Fibroblast of peridontal ligament (primary cell): ENCODE results near the gene FOXB1.
A peak's percentile ranks its signal among the peaks of the same experiment; 100 is the strongest.

Source experiments
- DNase-seq: peaks from one replicate; pipeline ENCODE4 v3.0.0-alpha.2; 2010; ENCODE audit errors: extremely low read depth

Gene FOXB1

GRCh38 chr15:59998950-59999611 is 5.0 kb upstream of the FOXB1 start:
- no peak for DNase-seq

DNA sequence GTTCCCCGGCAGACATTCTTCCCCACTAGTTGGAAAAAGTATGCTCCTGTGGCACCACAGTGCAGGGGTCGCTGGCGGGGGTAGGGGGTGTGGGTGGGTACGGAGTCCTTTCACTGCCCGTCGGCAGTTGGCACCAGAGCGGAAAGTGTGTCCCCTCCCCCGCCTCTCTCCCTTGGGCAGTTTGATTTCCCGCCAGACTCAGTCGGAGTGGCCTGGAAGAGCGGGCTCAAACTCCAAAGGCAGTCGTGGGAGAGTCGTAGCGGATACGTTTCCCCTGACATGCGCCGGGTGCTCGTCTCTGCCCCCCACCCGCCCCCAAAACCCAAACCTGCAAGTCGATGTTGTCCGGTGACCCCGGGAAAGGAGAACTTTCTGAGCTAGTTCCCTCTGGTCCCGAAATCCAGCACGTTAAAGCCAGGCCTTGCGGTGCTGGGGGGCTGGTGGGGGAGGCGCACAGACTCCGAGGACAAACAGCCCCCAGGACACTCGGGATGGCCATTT is 4.4 kb upstream of the FOXB1 start:
- DNase-seq: no peak

GRCh38 chr15:60000113-60000823 is 3.8 kb upstream of the FOXB1 start:
- no peak for DNase-seq

- no peak for DNase-seq
Observed at GRCh38 chr15:60000824-60001609, 3.1 kb upstream of the FOXB1 start.

DNA sequence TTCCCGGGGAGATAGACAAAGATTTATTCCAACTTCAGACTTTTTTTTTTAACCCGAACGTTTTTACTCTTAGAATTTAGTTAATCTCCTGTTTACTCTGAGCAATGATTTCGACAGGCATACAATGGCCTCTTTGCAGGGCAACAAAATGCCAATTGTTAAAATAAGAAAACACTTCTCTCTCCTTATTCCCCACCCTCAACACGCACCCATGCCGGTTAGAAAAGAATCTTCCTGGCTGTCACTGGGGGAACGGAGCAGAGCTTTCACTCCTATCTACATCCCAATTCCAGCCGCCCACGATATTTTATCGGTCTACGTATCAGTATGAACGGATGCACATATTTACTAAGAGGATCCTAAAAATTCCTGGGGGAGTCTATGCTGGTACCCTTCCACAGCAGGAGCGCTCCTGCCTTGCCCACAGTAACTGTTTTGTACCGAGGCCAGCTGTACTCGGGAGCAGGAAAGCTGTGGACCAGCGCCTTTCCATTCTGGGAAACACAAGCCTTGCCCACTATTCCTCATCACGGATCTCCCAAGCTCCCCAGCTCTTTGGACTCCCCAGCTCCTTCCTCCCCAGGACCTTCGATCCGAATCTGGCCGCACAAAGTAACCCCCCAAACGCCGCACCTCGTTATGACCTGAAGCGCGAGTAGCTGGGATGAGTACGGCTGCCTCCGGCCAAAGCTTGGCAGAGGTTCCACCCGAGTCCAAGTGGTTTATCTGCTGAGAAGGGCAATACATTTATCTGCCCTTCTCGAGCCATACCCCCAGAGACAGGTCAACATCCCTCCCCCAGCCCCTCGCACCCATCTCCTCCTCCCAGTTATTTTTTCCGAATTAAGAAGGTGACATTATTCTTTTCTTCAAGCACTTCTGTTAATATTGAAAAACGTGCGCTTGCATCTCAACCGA is 2.2 kb upstream of the FOXB1 start:
- DNase-seq: no peak

DNA sequence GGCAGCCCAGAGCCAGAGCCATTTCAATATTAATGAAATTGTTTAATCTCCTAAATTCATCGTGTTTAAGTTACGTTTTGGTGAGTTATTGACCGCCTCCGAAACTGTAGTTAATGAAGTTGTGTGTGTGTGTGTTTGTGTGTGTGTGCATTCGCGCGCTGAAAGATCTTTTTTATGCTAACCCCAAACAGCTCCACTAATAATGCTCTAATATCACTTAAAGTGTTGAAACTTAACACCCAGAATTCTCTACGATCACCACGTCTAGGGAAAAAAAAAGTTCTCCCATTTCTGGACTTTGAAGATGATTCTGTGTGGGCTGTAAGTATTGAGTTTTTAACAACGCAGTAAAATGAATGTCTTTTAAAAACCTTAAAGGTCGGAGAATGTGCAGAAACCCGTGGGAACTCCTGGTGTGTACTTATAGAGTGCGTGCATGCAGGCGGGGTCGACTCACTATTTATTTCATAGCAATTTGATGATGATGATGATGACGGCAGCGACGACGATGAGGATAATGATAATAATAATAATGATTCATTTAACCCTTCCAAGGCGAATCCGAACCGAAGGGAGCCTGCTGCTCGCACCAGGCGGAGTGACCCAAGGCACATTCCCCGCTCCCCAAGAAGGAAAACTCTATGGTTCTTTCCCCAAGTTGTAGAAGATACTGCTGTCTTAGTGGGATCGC is 1.4 kb upstream of the FOXB1 start:
- no peak for DNase-seq

DNA sequence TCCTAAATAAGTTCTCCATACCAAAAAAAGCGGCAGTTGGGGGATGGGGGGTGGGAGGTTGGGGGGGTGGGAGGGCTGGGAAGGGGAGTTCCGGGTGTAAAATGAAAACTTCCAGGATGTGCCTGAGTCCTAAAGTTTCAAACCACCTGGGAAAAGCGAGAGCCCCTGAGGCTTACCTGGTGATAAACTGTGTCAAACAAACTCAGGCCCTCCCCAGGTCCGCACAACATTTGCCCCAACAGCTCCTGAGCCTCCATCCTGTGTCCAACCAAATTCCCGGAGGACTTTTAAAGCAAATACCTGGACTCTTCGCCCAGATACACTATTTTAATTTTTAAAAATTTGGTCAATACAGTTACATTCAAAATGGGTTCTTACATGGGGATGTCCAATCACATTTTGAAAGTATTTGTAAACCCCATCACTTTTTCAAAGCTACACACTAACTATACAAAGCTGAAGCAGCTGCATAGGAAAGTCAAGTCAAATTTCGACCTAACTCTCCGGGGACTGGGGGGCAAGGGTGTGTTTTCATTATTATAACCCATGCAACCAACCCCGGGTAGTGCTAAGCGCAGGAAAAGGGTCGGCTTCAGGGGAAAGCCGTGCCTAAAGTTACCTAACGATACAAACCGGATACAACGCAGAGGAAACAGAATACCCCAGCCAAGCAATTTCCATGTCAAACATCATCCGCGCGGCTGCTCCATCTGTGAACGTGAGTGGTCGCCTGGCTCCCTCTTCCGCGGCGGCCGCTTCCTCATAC is 685 bp upstream of the FOXB1 start:
- no peak for DNase-seq

DNA sequence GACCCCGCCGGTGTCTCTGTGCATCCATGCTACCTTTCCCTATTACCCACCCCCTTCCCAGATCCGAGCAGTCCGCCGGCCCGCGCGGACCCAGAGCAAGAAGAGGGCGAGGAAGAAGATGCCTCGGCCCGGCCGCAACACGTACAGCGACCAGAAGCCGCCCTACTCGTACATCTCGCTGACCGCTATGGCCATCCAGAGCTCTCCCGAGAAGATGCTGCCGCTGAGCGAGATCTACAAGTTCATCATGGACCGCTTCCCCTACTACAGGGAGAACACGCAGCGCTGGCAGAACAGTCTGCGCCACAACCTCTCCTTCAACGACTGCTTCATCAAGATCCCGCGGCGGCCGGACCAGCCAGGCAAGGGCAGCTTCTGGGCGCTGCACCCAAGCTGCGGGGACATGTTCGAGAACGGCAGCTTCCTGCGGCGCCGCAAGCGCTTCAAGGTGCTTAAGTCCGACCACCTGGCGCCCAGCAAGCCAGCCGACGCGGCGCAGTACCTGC is 788 bp downstream of the FOXB1 start:
- no peak for DNase-seq

DNA sequence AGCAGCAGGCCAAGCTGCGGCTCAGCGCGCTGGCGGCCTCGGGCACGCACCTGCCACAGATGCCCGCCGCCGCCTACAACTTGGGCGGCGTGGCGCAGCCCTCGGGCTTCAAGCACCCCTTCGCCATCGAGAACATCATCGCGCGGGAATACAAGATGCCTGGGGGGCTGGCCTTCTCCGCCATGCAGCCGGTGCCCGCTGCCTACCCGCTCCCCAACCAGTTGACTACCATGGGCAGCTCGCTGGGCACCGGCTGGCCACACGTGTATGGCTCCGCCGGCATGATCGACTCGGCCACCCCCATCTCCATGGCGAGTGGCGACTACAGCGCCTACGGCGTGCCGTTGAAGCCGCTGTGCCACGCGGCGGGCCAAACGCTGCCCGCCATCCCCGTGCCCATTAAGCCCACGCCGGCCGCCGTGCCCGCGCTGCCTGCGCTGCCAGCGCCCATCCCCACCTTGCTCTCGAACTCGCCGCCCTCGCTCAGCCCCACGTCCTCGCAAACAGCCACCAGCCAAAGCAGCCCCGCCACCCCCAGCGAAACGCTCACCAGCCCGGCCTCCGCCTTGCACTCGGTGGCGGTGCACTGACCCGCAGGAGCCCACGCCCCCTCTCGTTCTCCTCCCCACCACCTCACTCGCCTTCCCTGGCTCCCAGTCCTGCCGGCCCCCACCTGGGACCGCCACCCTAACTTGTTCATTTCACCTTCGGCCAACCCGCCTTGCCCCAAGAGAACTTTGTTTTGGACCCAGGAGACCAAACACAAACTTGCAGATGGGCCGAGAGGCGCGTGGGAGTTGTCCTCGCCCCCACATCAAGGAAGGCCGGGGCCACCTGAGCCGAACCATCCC is 1.5 kb downstream of the FOXB1 start:
- no peak for DNase-seq

DNA sequence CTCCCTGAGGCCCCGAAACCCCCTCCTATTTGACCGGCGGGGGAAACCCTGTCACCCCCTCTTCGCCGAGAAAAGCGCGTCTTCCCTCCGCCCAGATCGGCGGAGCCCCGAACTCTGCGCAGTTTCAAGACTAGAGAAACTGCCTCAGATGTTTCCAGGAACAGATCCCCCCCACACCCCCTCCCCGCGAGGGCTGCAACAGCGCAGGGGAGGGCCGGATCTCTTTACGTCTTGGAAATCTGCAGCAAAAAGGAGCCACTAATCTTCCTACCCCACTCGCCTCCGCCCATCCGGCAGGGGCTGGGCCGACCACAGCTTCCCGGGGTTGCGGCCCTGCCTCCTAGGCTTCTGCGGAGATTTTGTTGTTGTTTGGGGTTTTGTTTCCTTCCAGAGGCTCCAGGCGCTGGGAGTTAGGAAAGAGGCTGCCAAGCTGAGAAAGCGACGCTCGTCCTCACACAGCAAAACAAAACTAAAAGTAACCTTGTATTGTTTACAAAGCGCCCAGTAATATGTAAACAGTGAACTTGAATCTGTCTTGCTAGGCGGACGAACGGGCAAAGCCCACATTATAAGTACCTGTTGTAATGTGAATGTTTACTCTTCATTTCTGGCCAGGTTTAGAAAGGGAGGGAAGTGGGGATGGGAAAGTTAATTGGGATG is 2.2 kb downstream of the FOXB1 start:
- DNase-seq: peak; percentile 23

- DNase-seq: peak; percentile 17
Observed at GRCh38 chr15:60006873-60007272, 2.8 kb downstream of the FOXB1 start.

DNA sequence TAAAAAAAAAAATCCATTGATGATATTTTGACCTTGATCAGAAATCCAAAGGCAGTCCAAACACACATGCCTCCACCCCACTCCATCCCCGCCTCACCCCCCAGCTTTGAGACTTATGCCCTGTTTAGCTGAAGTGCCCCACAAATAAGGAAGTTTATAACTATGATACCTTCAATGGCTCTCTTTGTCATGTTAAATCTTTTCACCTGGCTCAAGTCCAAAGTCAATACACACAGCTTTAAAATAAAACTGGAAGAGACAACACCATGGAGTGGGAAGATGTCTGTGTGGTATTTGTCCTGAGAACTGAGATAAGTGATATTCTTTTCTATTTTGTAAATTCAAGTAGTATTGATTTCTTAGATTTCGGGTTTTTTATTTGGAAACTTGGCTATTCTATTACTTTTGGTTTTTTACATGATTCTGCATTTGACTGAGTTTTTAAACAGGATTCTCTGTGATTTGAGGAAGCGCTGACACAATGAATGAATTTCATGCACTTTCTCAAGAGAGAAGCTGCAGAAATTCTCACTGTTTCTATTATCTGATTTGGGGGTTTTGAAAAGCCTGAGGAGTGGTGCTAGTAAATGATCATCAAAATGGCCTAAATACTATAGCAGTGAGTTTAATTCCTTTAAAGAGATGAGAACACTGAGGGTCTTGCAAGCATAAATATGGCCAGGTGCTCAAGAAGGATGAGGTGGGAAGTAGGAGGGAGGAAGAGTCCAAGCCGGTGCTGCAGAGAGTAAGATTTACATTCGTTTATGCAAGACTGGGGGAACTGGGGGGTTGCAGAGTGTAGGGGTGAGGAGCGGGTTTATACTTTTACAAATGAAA is 5.2 kb downstream of the FOXB1 start:
- no peak for DNase-seq

- no peak for DNase-seq
Observed at GRCh38 chr15:60009980-60010732, 6.0 kb downstream of the FOXB1 start.

DNA sequence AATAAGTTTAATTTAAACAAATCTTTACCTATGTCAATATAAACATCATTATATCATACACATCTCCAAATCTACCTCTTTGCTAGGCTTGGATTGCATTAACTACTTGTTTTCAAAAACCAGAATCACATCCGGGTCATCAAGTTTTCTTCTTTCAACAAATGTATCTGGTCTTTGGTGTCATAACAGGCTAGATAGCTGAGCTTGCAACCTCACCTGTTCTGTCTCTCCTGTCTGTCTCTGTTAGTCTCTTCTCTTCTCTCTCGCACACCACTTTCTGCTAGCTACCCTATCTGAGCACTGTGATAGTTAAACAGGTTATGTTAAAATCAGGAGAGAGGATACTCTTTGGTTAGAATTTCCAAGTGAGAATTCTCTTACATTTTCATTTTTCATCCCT is 6.7 kb downstream of the FOXB1 start:
- no peak for DNase-seq

GRCh38 chr15:60012695-60013094 is 8.6 kb downstream of the FOXB1 start:
- DNase-seq: no peak

- DNase-seq: no peak
Observed at GRCh38 chr15:60017538-60018520, 13.7 kb downstream of the FOXB1 start.
